Glomerular endothelial cell (primary cell): Measurements from ENCODE around the gene NAXD. TPM values are rescaled to one million over a fixed set of nuclear protein-coding genes. Genes with fewer than 3 reads are reported as not detected.
"Not testable (repeated sequence)": the region's sequence is repeated elsewhere in the genome, so short reads cannot be mapped to it uniquely, and the experiment has no call there.

Experiments
- DNase-seq: peaks from one replicate; pipeline ENCODE4 v3.0.0-alpha.2; 2011; ENCODE audit warnings: low read depth, low spot score; ENCODE audit errors: extremely low read depth
- total RNA-seq: library from RNA; depleted of rRNA; stranded (reverse); fragments of >200 nt; gene quantifications from 2 replicates; pipeline ENCODE4 v1.2.3, GENCODE V29; 2015

NAXD gene
- total RNA-seq, 1 donor from 2014 or later: 19.6 TPM

DNA sequence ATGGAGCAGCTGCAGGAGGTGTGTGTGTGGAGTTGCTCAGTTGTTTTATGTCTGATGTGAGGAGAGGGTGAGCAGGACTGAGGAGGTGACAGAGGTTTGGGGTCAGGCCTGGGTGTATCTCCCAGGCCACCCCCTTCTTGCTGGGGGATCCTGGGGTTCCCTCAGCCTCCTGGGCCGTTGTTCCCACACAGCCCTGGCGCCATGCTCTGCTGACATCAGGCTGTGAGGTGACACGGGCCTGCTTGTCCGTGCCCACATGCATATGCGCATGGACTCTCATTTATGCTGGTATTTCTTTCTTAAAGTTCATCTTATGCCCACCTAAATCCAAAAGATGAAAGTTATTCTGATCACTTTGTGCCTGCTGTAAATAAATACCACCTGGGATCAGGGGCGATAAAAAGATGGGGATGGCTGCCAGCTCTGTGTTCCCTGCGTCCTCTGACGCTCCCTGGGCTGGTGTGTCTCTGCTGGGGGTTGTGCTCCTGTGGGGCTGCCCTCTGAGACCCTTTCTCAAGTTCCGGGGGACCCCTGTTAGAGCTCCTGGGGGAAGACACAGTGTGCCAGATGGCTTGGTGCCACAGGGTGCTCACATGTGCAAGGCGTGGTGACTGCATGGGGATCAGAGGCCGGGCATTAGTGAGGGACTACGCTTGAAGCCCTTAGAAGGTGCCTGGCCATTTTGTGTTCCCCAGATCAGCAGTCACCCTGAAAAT, 12.6 kb downstream of the NAXD start:
- DNase-seq: no peak

- no peak for DNase-seq
These were observed 13.1 kb downstream of the NAXD start for GRCh38 chr13:110628477-110628793.

DNA sequence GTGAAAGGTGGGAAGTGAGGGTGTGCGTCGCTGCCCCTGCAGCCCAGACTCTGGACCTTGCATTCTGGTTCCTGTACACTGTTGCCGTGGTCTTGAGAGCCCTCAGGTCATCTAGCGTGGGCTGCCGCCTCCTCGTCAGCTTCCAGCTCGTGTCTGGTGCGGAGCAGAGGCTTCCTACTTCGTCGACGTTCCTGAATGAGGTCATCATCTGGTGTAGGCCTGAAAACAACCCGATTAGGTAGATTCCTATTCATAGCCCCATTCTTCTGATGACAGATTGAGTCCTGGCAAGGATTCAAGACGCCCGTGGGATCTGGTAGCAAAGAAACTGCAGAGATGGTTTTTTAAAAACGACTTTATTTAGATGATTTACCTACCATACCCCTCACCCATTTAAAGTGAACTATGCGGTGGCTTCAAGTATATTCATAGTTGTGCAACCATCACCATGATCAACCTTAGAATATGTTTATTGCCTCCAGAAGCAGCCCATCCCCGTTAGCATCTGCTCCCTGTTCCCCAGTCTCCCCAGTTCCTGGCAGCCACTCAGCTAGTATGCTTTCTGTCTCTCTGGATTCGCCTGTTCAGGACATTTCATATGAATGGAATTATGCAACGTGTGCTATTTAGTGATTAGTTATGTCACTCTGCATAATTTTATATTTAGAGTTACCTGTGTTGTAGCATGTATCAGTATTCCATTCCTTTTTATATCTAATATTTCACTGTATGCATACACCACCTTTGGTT, 13.8 kb downstream of the NAXD start:
- DNase-seq: no peak

- no peak for DNase-seq
These were observed 14.4 kb downstream of the NAXD start for GRCh38 chr13:110629735-110630134.

DNA sequence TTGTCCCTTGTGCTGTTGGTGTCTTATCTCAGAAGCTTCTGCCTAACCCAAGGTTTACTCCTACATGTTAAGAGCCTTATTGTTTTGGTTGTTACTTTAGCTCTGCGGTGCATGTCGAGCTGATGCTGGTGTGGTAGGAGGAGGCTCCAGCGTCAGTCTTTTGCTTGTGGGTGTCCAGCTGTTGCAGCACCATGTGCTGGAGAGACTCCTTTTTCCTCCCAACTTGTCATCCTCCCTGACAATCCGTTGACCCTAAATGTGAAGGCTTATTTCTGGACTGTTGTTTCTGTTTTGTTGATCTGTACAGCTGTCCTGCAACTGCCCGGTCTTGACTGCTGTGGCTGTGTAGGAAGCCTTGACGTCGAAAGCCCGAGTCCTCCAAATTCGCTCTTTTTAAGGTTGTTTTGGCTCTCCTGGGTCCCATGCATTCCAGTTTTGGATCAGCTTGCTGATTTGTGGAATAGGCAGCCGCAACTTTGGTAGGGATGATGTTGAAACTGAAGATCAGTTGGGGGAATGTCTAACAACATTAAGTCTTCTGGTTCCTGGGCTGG, 15.3 kb downstream of the NAXD start:
- no peak for DNase-seq

DNA sequence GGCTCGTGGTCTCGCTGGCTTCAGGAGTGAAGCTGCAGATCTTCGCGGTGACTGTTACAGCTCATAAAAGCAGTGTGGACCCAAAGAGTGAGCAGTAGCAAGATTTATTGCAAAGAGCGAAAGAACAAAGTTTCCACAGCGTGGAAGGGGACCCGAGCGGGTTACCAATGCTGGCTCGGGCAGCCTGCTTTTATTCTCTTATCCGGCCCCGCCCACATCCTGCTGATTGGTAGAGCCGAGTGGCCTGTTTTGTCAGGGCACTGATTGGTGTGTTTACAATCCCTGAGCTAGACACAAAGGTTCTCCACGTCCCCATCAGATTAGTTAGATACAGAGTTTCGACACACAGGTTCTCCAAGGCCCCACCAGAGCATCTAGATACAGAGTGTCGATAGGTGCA, 16.9 kb downstream of the NAXD start:
- not testable (repeated sequence) for DNase-seq

DNA sequence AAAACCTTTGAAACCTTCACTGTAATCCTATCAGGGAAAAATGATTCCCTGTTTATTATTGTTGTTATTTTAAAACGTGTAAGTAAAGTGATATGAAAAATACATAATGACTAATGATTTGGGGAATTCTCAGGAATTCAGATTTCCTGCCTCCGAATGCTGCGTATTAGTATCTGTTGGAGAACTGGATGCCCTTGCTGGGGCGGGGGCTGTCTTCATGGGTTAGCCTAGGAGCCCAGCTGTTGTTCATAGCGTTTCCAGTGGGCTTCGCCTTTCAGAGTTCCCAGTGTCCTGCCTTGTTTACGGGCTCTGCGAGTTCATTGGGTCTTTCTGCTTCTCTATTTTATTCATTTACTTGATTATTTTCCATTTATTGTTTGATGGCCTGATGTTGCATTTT, 18.4 kb downstream of the NAXD start:
- DNase-seq: no peak

DNA sequence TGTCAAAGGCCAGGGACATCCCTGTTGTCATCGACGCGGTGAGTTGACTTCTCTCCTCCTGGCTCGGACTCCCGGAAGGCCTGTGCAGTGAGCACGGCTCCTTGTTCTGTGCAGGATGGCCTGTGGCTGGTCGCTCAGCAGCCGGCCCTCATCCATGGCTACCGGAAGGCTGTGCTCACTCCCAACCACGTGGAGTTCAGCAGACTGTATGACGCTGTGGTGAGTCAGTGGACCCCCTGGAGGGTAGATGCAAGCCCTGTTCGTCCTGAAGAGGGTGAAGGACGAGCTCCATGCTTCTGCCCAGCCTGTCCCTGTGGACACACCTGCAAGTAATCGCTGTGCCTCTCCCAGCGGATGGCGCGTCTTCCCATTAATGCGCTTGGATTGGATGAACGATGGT, 19.2 kb downstream of the NAXD start:
- no peak for DNase-seq

GRCh38 chr13:110635405-110636002, 20.2 kb downstream of the NAXD start:
- no peak for DNase-seq

- DNase-seq: no peak
These were observed 20.7 kb downstream of the NAXD start for GRCh38 chr13:110636053-110636475.

GRCh38 chr13:110636701-110637201, 21.4 kb downstream of the NAXD start:
- no peak for DNase-seq

GRCh38 chr13:110637275-110637674, 21.9 kb downstream of the NAXD start:
- DNase-seq: no peak

DNA sequence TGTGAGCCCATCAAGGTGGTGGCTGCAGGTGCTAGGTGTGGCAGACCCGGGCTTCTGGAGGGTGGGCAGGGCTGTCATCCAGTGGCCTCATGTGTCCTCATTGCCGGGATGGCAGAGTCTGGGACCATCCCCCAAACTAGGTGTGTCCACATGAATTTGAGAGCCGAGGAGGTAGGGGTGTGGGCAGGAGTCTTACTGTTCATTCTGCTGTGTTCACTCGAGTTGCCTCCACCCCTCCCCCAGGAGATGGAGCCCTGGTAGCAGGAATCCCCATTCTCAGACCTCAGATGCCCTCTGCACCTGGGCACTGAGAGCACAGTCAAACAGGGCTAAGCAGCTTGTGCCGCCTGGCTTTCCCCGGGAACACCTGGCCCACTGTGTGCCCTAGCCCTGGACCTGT, 22.4 kb downstream of the NAXD start:
- no peak for DNase-seq

GRCh38 chr13:110638257-110638656, 22.9 kb downstream of the NAXD start:
- no peak for DNase-seq

DNA sequence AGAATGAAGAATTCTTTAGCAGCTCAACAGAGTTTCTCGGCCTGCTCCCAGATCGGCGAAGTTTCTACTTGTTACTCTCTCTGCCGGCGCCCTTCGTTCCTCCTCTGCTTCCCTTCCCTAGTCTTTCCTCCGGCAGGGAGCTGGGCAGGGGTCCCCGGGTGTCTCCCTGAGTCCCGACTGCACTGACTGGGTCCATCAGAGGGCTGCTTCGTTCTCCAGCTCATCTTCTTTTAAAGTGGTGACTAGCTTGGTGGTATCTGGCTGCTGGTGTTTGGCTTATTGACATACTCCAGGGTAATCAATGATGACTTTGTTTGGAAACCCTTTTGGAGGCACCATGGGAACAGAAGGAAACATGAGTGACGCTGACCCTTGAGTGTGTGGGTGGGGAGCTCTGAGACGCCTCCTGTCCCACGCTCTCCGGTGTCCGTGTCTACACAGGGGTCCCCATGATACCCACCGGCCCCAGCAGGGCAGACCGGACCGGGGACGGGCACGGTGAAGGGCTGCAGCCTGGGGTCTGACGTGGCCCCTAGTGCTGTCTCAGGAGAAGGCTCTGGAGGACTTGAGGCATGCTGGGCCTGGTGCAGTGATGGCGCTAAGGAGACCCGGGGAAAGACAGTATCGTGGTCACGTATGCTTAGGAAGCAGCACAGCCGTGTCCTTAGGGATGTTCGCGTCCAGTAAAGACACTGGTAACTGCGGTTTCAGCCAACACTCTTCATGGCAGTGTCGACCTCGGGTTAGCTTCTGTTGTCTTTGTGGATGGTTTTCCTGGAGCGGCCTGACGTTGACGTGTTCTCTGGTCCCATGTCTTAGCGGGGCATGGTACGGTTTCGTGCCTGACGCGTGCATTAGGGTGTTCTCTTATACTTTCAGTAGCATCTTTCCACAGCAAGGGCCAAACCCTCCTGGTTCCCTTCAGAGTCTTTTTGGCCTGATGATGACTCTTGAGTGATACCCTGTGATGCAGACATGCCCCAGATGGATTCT, 23.8 kb downstream of the NAXD start:
- no peak for DNase-seq

GRCh38 chr13:110639935-110640334, 24.6 kb downstream of the NAXD start:
- DNase-seq: no peak

- no peak for DNase-seq
These were observed 25.3 kb downstream of the NAXD start for GRCh38 chr13:110640591-110641029.

- no peak for DNase-seq
These were observed 26.0 kb downstream of the NAXD start for GRCh38 chr13:110641055-110642015.

GRCh38 chr13:110642291-110642981, 27.1 kb downstream of the NAXD start:
- DNase-seq: no peak
